Caco-2 (cell line): ENCODE measurements around the gene MAPT. TPM values are rescaled to one million over a fixed set of nuclear protein-coding genes. Genes with fewer than 3 reads are reported as not detected.

ENCODE experiments used
- BruUV-seq: library from RNA; stranded (reverse); fragments of 400-500 nt; replicated peaks from 2 replicates; lab custom pipeline; 2021; lab: Mats Ljungman, UMichigan
- CTCF ChIA-PET: fragments of 300-600 bp; sonication (Branson Sonifier 250); formaldehyde crosslinking; loops from one replicate; lab custom pipeline; 2022; ENCODE audit warnings: antibody characterized with exemption; lab: Charles Lee
- POLR2A ChIA-PET: fragments of 300-600 bp; sonication (Branson Sonifier 250); formaldehyde crosslinking; loops from one replicate; lab custom pipeline; 2022; ENCODE audit warnings: antibody characterized with exemption; lab: Charles Lee
- DNase-seq, 2 experiments: peaks; one replicate each; pipeline versions ENCODE4 v3.0.0 to v3.0.0-alpha.2; 2020 to 2022
- H3K27me3 ChIP-seq: replicated peaks from 2 replicates; pipeline ENCODE4 v1.6.0; 2011; ENCODE audit warnings: low read length; ENCODE audit not compliant: control insufficient read depth, insufficient read depth
- H3K36me3 ChIP-seq: 2 replicates; pipeline ENCODE4 v1.5.1; 2011; ENCODE audit warnings: low read length; ENCODE audit not compliant: control insufficient read depth, insufficient read depth
- H3K4me1 ChIP-seq: fragments of 250-450 bp; sonication (Bioruptor Pico); 2 replicates; pipeline ENCODE4 v1.5.1; 2020; ENCODE audit warnings: mild to moderate bottlenecking
- H3K4me3 ChIP-seq: 2 replicates; pipeline ENCODE4 v1.5.1; 2011; ENCODE audit warnings: low read depth, mild to moderate bottlenecking, control low read depth, low read length
- H3K9me3 ChIP-seq: fragments of 250-450 bp; sonication (Bioruptor Pico); 2 replicates; pipeline ENCODE4 v1.5.1; 2020; ENCODE audit warnings: mild to moderate bottlenecking, moderate library complexity
- H3K27ac Mint-ChIP-seq: one replicate; pipeline ENCODE4 v1.8.0; 2022; ENCODE audit warnings: mixed read lengths; ENCODE audit not compliant: unreplicated experiment
- H3K27me3 Mint-ChIP-seq: one replicate; pipeline ENCODE4 v1.8.0; 2022; ENCODE audit warnings: mixed read lengths; ENCODE audit not compliant: insufficient read depth, unreplicated experiment
- H3K36me3 Mint-ChIP-seq: one replicate; pipeline ENCODE4 v1.8.0; 2022; ENCODE audit warnings: mild to moderate bottlenecking, mixed read lengths; ENCODE audit not compliant: insufficient read depth, unreplicated experiment
- H3K4me1 Mint-ChIP-seq: one replicate; pipeline ENCODE4 v1.8.0; 2022; ENCODE audit warnings: low read depth, mixed read lengths; ENCODE audit not compliant: unreplicated experiment
- H3K4me3 Mint-ChIP-seq: one replicate; pipeline ENCODE4 v1.8.0; 2022; ENCODE audit warnings: mild to moderate bottlenecking, moderate library complexity, mixed read lengths; ENCODE audit not compliant: unreplicated experiment
- H3K9me3 Mint-ChIP-seq: one replicate; pipeline ENCODE4 v1.8.0; 2022; ENCODE audit warnings: mixed read lengths; ENCODE audit not compliant: unreplicated experiment
- intact Hi-C: fragments of 100-400 bp; cut with micrococcal nuclease; formaldehyde crosslinking; loops from one replicate; pipeline ENCODE4 v1.10.0; 2022; ENCODE audit not compliant: unreplicated experiment
- total RNA-seq: library from RNA; stranded (reverse); gene quantifications from 2 replicates; pipeline ENCODE4 v1.2.3, GENCODE V29; 2022
- TF ChIP-seq, protein P1 (sequence below), 2 experiments: fragments of 200-600 bp in 1 of 2; IDR thresholded peaks; 1 replicate in 1 of 2; 2 replicates in 1 of 2; pipeline versions ENCODE4 v1.5.1 to v1.8.0; 2011 to 2022; ENCODE audit warnings: antibody characterized with exemption in 1 of 2, control low read depth in 1 of 2, inconsistent platforms in 1 of 2, low read depth in 1 of 2, low read length in 1 of 2, mild to moderate bottlenecking in 1 of 2, moderate library complexity in 1 of 2; ENCODE audit not compliant: insufficient read depth in 1 of 2, severe bottlenecking in 1 of 2, unreplicated experiment in 1 of 2

MAPT gene
- total RNA-seq, 1 experiment from 2014 or later = 0.95 TPM

GRCh38 chr17:45929344-45929743 is 35.0 kb downstream of the MAPT start:
- TF ChIP-seq, protein P1, sequence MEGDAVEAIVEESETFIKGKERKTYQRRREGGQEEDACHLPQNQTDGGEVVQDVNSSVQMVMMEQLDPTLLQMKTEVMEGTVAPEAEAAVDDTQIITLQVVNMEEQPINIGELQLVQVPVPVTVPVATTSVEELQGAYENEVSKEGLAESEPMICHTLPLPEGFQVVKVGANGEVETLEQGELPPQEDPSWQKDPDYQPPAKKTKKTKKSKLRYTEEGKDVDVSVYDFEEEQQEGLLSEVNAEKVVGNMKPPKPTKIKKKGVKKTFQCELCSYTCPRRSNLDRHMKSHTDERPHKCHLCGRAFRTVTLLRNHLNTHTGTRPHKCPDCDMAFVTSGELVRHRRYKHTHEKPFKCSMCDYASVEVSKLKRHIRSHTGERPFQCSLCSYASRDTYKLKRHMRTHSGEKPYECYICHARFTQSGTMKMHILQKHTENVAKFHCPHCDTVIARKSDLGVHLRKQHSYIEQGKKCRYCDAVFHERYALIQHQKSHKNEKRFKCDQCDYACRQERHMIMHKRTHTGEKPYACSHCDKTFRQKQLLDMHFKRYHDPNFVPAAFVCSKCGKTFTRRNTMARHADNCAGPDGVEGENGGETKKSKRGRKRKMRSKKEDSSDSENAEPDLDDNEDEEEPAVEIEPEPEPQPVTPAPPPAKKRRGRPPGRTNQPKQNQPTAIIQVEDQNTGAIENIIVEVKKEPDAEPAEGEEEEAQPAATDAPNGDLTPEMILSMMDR (IDR thresholded peaks at IDR 0.05; ENCODE audit: insufficient read depth in 1 of 2, low read depth in 1 of 2, low read length in 1 of 2, severe bottlenecking in 1 of 2, unreplicated experiment in 1 of 2) = no peak
- Histone ChIP-seq H3K36me3 (no peaks in the 10 kb centered on the region), H3K27me3 (no peaks in the 10 kb centered on the region), H3K4me3 (no peak overlapping the region), H3K9me3 (no peaks in the 10 kb centered on the region), H3K4me1 (0 out of 2 replicates have a peak, but pooled peaks cover 6% of the 10 kb centered on the region)
- no peaks in the 10 kb centered on the region for H3K36me3 Mint-ChIP-seq
- no peak overlapping the region for H3K27ac Mint-ChIP-seq
- no peak for DNase-seq
- intact Hi-C loops = no loop called here
- H3K4me3 Mint-ChIP-seq = no peak overlapping the region
- BruUV-seq = no TSS peak
- no peaks in the 10 kb centered on the region for H3K9me3 Mint-ChIP-seq
- ChIA-PET POLR2A (no interaction called here), CTCF (no interaction called here)
- peaks cover 7% of the 10 kb centered on the region for H3K27me3 Mint-ChIP-seq
- peaks cover 15% of the 10 kb centered on the region for H3K4me1 Mint-ChIP-seq

- Mint-ChIP-seq H3K27ac (no peak overlapping the region), H3K4me3 (no peak overlapping the region), H3K4me1 (peaks cover 15% of the 10 kb centered on the region), H3K36me3 (no peaks in the 10 kb centered on the region), H3K27me3 (no peaks in the 10 kb centered on the region), H3K9me3 (no peaks in the 10 kb centered on the region)
- Histone ChIP-seq H3K4me3 (no peak overlapping the region), H3K9me3 (no peaks in the 10 kb centered on the region), H3K27me3 (no peaks in the 10 kb centered on the region), H3K4me1 (0 out of 2 replicates have a peak, but pooled peaks cover 6% of the 10 kb centered on the region), H3K36me3 (no peaks in the 10 kb centered on the region)
- no TSS peak for BruUV-seq
- TF ChIP-seq, protein P1 (IDR thresholded peaks at IDR 0.05; ENCODE audit: insufficient read depth in 1 of 2, low read depth in 1 of 2, low read length in 1 of 2, severe bottlenecking in 1 of 2, unreplicated experiment in 1 of 2) = no peak
- no peak for DNase-seq
- POLR2A ChIA-PET = no interaction called here
- CTCF ChIA-PET = interaction anchor here (0.6 kb wide), 1 partner anchor 71 kb away, joined by 5 read pairs; no protein-coding TSS in a partner anchor
- intact Hi-C loops = no loop called here
Observed at GRCh38 chr17:45930420-45930951, 36.1 kb downstream of the MAPT start.

DNA sequence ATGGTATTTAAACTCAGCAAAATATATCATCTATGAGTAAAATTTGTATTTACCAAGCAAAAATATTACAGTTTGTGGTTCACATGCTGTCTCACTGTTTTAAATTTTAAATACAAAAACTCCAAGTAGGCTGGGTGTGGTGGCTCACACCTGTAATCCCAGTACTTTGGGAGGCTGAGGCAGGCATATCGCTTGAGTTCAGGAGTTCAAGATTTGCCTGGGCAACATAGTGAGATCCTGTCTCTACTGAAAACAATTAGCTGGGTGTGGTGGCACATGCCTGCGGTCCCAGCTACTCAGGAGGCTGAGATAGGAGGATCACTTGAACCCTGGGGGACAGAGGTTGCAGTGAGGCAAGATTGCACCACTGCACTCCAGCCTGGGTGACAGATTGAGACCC is 37.3 kb downstream of the MAPT start:
- Mint-ChIP-seq H3K4me3 (no peak overlapping the region), H3K36me3 (no peaks in the 10 kb centered on the region), H3K27me3 (peaks cover 4% of the 10 kb centered on the region), H3K4me1 (peaks cover 15% of the 10 kb centered on the region), H3K27ac (no peak overlapping the region), H3K9me3 (no peaks in the 10 kb centered on the region)
- no peak overlapping the region for H3K4me3 ChIP-seq
- intact Hi-C loops = no loop called here
- DNase-seq = no peak
- TF ChIP-seq, protein P1 (IDR thresholded peaks at IDR 0.05; ENCODE audit: insufficient read depth in 1 of 2, low read depth in 1 of 2, low read length in 1 of 2, severe bottlenecking in 1 of 2, unreplicated experiment in 1 of 2) = no peak
- POLR2A ChIA-PET = no interaction called here
- H3K36me3 ChIP-seq = no peaks in the 10 kb centered on the region
- no peaks in the 10 kb centered on the region for H3K27me3 ChIP-seq
- H3K9me3 ChIP-seq = no peaks in the 10 kb centered on the region
- CTCF ChIA-PET = no interaction called here
- no TSS peak for BruUV-seq
- H3K4me1 ChIP-seq = 0 out of 2 replicates have a peak, but pooled peaks cover 6% of the 10 kb centered on the region
